Mononuclear cell (primary cell): Measurements from ENCODE around the gene ZNF672. TPM values are rescaled to one million over a fixed set of nuclear protein-coding genes. Genes with fewer than 3 reads are reported as not detected.
"Not testable (repeated sequence)": the region's sequence is repeated elsewhere in the genome, so short reads cannot be mapped to it uniquely, and the experiment has no call there.

Source experiments
- H3K27me3 ChIP-seq: 2 replicates; pipeline ENCODE4 v1.6.0; 2011; ENCODE audit warnings: low read length, control low read depth; ENCODE audit not compliant: insufficient read depth
- H3K4me1 ChIP-seq: 2 replicates; pipeline ENCODE4 v1.5.1; 2011; ENCODE audit warnings: mild to moderate bottlenecking, low read length, control low read depth; ENCODE audit not compliant: insufficient read depth
- H3K4me3 ChIP-seq: 2 replicates; pipeline ENCODE4 v1.5.1; 2011; ENCODE audit warnings: mild to moderate bottlenecking, low read length, moderate library complexity
- H3K9me3 ChIP-seq: 2 replicates; pipeline ENCODE4 v1.5.1; 2011; ENCODE audit warnings: low read depth, mild to moderate bottlenecking, control low read depth, low read length
- total RNA-seq: library from RNA; depleted of rRNA; stranded (reverse); fragments of >200 nt; gene quantifications from one replicate; pipeline ENCODE4 v1.2.3, GENCODE V29; 2012

ZNF672 gene
- total RNA-seq: 13.1 TPM

DNA sequence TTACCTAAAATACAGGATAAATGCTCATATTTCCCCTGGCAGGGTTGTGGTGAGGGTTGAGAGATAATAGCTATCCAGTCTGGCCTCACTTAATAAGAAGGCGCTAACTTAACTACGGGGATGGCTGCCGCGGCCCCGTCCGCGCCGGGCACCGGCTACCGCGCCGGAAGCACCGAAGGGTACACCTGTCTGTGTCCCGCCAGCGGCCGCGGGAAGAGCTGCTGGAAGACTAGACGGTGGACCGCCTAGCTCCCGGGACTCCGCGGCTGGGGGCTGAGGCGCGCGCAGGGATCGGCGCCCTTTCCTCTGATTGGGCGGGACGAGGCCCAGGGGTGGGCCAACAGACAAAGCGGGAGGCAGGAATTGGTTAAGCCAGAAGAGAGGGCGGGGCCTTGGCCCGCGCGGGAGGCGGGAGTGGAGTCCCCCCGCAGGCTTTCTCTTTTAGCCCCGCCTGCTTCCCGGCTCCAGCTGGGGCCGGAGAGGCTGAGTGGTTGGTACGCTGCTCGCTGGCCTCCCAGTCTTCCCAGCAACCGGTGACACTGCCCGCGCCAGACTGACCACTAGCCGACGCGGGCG is at the start of gene ZNF672:
Gene ZNF672, plus strand, starts transcription at position 444 of the 576 bp plus-strand sequence. CDS start 9,051 bp downstream, outside the sequence.
- H3K9me3 ChIP-seq: no peaks in the 10 kb centered on the region
- H3K4me1 ChIP-seq: peaks cover 43% of the 10 kb centered on the region
- H3K27me3 ChIP-seq: no peaks in the 10 kb centered on the region
- peak within 1 kb of the TSS; percentile 76 for H3K4me3 ChIP-seq

- Histone ChIP-seq H3K4me1 (peaks cover 38% of the 10 kb centered on the region), H3K27me3 (no peaks in the 10 kb centered on the region), H3K4me3 (no peak overlapping the region), H3K9me3 (no peaks in the 10 kb centered on the region)
Measured at GRCh38 chr1:248788327-248788726, 49.7 kb upstream of the ZNF672 start.

DNA sequence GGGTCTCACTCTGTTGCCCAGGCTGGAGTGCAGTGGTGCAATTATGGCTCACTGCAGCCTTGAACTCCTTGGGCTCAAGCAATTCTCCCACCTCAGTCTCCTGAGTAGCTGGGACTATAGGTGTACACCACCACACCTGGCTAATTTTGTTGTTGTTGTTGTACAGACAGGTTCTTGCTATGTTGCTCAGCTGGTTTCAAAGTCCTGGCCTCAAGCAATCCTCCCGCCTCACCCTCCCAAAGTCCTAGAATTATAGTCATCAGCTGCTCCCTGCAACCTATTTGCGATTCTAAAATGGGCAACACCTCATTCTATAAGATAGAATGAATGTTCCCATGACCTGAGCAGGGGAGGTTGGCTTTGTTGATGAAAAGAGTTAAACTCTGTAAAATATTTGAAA is 48.7 kb upstream of the ZNF672 start:
- not testable (repeated sequence) for H3K4me3 ChIP-seq, H3K27me3 ChIP-seq, H3K9me3 ChIP-seq
- H3K4me1 ChIP-seq: peaks cover 44% of the 10 kb centered on the region

DNA sequence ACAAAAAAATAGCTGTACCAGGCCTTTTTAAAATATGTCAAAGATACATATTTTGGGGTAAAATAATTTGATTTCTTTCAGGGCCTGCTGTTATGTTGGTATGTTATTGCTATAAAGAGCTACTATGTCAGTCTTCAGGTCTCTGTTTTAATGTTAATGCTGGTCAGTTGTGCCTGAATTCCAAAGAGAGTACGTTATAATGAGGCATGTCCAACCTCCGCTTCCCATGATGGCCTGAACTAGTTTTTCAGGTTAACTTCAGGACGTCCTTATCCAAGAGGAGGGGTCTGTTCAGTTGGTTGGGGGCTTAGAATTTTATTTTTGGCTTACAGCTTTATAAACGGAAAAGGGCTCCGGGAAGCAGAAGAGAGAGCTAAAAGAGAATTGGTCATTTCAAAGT is 47.6 kb upstream of the ZNF672 start:
- Histone ChIP-seq H3K4me1 (peaks cover 44% of the 10 kb centered on the region), H3K27me3 (no peaks in the 10 kb centered on the region), H3K9me3 (no peaks in the 10 kb centered on the region), H3K4me3 (no peak overlapping the region)

DNA sequence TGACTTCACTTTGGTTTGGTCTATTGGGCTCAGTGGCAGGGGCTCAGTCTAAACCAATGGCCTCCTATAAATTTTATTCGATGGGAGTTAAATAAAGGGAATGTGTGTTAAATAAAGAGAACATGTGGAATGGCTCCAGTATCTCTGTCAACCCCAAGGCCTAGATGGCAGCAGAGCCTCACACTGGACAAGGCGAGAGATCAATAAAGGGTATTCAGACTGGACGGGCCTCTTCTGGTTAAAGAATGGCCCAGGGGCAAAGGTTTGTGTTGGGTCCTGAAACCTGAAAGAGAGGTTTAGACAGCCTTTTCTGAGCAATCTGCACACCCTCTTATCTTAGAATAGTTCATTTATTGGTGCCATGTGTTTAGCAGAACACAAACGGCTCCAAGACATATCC is 47.0 kb upstream of the ZNF672 start:
- Histone ChIP-seq H3K9me3 (no peaks in the 10 kb centered on the region), H3K4me1 (peaks cover 38% of the 10 kb centered on the region), H3K4me3 (no peak overlapping the region), H3K27me3 (no peaks in the 10 kb centered on the region)

DNA sequence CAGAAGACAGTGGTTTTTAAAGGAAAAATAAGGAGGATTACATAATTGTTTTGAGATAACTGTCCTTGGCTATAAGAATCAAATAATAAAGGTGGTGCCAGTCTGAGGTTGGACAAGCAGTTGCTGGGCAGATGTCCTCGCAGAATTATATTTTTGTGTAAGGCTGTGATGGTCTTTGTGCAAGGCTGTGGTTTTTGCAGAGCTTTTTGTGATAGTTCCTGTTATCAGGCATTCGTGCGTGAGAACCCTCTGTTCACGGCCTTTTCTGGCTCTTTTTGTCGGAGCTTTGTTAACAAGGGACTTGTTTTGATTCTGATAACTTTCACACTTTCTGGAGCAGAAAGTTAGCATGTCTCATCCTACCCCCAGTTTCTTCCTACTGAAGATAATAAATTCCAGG is 45.7 kb upstream of the ZNF672 start:
- Histone ChIP-seq H3K4me1 (peaks cover 27% of the 10 kb centered on the region), H3K27me3 (no peaks in the 10 kb centered on the region), H3K9me3 (no peaks in the 10 kb centered on the region), H3K4me3 (no peak overlapping the region)

DNA sequence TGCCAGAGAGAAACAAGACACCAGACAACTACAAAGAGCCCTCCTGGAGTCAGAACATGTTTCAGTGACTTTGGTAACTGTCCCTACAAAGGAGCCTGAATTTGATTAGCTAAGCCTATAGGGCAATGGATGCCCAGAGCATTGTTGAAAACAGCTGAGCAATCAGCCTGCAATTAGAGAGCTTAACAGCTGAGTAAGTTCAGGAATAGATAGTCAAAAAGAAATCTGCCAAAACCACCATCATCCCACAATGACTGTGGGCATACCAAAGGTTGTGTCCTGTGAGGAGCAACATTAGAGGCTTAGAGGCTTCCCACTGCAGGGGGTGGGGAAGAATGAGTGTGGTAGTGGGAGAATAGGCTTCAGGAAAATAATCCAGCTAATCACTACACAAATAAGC is 44.4 kb upstream of the ZNF672 start:
- H3K4me3 ChIP-seq: no peak overlapping the region
- peaks cover 27% of the 10 kb centered on the region for H3K4me1 ChIP-seq
- H3K27me3 ChIP-seq: no peaks in the 10 kb centered on the region
- H3K9me3 ChIP-seq: no peaks in the 10 kb centered on the region

GRCh38 chr1:248794663-248795062 is 43.4 kb upstream of the ZNF672 start:
- H3K4me3 ChIP-seq, H3K9me3 ChIP-seq, H3K27me3 ChIP-seq: not testable (repeated sequence)
- H3K4me1 ChIP-seq: peaks cover 27% of the 10 kb centered on the region

DNA sequence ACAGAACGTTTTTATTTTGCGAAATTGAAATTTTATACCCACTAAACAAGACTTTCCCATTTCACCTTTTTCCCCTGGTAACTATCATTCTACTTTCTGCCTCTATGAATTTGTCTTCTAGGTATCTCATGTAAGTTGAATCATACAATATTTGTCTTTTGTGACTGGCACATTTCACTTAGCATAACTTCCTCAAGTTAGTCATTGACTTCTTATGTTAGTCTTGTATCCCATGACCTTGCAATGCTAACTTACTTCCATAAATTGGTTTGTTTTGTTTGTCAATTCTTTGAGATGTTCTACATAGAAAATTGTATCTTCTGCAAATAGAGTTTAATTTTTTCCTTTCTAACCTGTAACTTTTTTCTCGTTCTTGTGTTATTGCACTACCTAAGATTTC is 39.2 kb upstream of the ZNF672 start:
- Histone ChIP-seq H3K4me1 (peaks cover 14% of the 10 kb centered on the region), H3K27me3 (no peaks in the 10 kb centered on the region), H3K9me3 (no peaks in the 10 kb centered on the region), H3K4me3 (no peak overlapping the region)

GRCh38 chr1:248800459-248800858 is 37.6 kb upstream of the ZNF672 start:
- Histone ChIP-seq H3K9me3 (no peaks in the 10 kb centered on the region), H3K27me3 (no peaks in the 10 kb centered on the region), H3K4me1 (peaks cover 27% of the 10 kb centered on the region), H3K4me3 (no peak overlapping the region)

DNA sequence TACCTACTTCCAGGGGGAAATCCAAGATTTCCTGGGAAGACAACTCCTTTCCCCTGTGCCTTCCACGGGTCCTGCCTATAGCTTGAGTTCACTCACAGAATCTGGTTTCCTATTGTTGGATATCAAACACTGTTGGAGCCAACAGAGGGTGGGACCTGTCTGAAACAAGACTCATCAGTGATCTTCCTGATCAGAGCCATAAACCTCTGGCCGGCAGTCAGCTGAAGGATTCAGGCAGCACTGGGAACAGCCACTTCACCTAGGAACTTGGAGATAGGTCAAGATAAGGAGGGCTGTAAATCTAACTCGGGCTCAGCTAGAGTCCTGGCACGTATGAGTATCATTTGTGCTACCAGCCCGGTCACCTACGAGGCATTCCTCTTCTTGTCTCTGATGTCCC is 35.6 kb upstream of the ZNF672 start:
- no peaks in the 10 kb centered on the region for H3K9me3 ChIP-seq
- H3K4me1 ChIP-seq: peaks cover 47% of the 10 kb centered on the region
- no peak overlapping the region for H3K4me3 ChIP-seq
- H3K27me3 ChIP-seq: no peaks in the 10 kb centered on the region

DNA sequence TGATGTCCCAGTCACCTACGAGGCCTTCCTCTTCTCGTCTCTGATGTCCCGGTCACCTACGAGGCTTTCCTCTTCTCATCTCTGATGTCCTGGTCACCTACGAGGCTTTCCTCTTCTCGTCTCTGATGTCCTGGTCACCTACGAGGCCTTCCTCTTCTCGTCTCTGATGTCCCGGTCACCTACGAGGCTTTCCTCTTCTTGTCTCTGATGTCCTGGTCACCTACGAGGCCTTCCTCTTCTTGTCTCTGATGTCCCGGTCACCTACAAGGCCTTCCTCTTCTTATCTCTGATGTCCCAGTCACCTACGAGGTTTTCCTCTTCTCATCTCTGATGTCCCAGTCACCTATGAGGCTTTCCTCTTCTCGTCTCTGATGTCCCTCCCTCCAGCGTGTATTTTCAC is 34.5 kb upstream of the ZNF672 start:
- H3K4me1 ChIP-seq: peaks cover 50% of the 10 kb centered on the region
- not testable (repeated sequence) for H3K9me3 ChIP-seq, H3K4me3 ChIP-seq, H3K27me3 ChIP-seq

DNA sequence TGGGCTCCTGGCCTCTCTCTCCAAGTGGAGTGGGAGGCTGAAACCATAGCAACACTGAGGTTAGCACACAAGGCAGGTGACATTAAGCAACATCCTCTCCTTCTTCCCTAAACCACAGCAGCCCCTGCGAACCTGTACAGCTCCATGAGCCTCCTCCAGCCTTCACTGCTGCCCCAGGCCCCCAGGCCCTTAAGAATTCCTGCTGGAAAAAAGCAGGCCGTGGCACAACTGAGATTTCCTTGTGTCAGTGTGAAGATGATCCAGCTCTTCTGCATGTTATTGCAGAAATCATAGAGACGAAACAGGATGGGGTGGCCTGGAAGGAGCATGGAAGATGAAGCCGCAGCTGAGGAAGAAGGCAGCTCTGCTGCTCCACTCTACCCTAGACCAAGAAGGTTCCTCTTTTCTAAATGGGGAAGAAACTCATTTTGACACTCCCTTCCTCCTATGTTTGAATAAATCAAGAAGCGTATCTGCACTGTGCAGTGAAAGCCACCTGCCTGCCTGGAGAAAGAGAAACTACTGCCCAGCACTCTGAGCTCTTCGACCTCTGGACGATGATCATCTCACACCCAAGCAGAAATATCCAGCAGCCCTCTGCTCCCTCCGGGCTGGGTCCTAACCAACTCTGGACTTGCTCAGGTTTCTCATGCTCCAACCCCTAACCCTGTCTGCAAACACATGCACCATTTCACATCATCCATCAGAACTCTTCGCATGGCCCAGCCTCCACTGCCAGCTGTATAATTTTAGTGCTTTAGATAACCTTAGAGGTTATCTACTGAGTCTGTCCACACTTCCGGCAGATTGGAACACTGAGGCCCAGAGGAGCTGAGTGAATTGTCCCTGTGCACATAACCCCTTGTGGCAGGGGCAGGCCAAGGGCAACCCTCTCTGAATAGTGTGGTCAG is 33.0 kb upstream of the ZNF672 start:
- no peaks in the 10 kb centered on the region for H3K9me3 ChIP-seq
- no peak overlapping the region for H3K4me3 ChIP-seq
- peaks cover 50% of the 10 kb centered on the region for H3K4me1 ChIP-seq
- H3K27me3 ChIP-seq: no peaks in the 10 kb centered on the region

- Histone ChIP-seq H3K27me3 (no peaks in the 10 kb centered on the region), H3K4me3 (no peak overlapping the region), H3K9me3 (no peaks in the 10 kb centered on the region), H3K4me1 (peaks cover 57% of the 10 kb centered on the region)
Measured at GRCh38 chr1:248805876-248806275, 32.1 kb upstream of the ZNF672 start.

- Histone ChIP-seq H3K9me3 (no peaks in the 10 kb centered on the region), H3K27me3 (no peaks in the 10 kb centered on the region), H3K4me3 (no peak overlapping the region), H3K4me1 (peaks cover 62% of the 10 kb centered on the region)
Measured at GRCh38 chr1:248807067-248807737, 30.8 kb upstream of the ZNF672 start.
